LNCaP clone FGC (cell line): ENCODE data around the gene TRPC5OS.

Experiments used
- DNase-seq: peaks from one replicate; pipeline ENCODE4 v3.0.0-alpha.2; 2011; ENCODE audit warnings: low read depth
- H3K4me3 ChIP-seq: 2 replicates; pipeline ENCODE4 v1.5.1; 2011; ENCODE audit warnings: mild to moderate bottlenecking, low read depth, low read length, control low read depth
- TF ChIP-seq, protein P1 (sequence below): IDR thresholded peaks from 2 replicates; pipeline ENCODE4 v1.5.1; 2012; ENCODE audit warnings: mild to moderate bottlenecking; ENCODE audit not compliant: control insufficient read depth, insufficient read depth; ENCODE audit errors: extremely low read depth

Gene TRPC5OS

DNA sequence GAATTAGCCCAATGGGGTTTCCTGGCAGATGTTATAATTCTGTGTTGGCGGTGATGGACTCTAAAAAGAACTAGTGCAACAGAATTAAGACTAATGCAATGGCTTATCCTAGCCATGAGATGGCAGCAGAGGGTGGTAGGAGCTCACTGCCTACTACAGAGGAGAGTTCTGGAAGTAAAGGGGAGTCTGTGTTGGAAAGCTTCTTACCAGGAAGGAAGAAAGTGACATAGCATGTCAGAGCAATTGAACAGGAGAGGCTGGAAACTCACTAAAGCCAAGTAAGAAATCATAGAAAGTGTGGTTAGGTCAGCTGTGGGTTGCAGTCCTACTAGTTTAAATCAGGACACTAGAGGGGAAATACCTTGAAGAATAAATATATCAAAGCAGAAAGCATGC, 6.3 kb upstream of the TRPC5OS start:
- H3K4me3 ChIP-seq = no peak overlapping the region
- TF ChIP-seq, protein P1, sequence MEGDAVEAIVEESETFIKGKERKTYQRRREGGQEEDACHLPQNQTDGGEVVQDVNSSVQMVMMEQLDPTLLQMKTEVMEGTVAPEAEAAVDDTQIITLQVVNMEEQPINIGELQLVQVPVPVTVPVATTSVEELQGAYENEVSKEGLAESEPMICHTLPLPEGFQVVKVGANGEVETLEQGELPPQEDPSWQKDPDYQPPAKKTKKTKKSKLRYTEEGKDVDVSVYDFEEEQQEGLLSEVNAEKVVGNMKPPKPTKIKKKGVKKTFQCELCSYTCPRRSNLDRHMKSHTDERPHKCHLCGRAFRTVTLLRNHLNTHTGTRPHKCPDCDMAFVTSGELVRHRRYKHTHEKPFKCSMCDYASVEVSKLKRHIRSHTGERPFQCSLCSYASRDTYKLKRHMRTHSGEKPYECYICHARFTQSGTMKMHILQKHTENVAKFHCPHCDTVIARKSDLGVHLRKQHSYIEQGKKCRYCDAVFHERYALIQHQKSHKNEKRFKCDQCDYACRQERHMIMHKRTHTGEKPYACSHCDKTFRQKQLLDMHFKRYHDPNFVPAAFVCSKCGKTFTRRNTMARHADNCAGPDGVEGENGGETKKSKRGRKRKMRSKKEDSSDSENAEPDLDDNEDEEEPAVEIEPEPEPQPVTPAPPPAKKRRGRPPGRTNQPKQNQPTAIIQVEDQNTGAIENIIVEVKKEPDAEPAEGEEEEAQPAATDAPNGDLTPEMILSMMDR = peak; percentile 72
- DNase-seq = no peak

GRCh38 chrX:111874241-111874640, 1.7 kb upstream of the TRPC5OS start:
- no peak overlapping the region for H3K4me3 ChIP-seq
- no peak for DNase-seq
- TF ChIP-seq, protein P1 = no peak

DNA sequence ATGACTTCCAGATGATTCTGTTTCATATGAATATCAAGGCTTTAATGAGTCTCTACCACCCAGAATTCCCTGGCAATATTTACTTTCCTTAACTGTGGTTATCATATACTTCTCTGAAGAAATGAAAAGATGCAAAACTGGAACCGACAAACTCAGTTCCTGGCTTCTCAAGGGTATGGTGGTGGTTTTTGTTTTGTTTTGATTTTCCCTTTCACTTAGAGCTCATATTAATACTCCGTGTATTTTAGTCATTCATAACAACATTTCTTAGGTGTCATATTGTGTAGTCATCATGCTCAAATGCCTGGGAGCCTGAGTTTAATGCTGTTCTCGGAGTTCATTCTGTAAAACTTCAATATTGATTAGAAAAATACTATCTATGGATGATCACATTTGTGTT, 665 bp downstream of the TRPC5OS start:
- DNase-seq = no peak

DNA sequence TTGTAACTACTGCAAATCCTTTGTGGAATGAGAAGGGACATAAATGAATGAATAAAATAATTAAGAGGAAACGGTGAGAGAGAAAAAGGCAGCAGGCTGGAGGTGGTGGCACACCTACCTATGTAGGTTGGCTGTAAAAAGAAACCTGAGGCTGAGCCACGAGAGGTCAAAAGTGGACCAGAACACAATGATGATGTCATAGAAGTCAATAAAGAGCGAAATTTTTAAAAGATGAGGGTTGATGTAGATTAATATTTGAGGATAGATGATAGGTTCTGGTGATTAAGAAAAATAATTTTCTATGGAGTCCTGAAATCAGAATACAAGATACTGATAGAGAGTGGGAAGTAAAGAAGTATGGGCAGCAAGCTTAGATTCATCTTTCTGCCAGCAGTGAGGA, 1.7 kb downstream of the TRPC5OS start:
- TF ChIP-seq, protein P1 = no peak
- DNase-seq = no peak
- no peak overlapping the region for H3K4me3 ChIP-seq

More for the DNA sequence above, 665 bp downstream of the TRPC5OS start:
- TF ChIP-seq, protein P1 = no peak
- no peak overlapping the region for H3K4me3 ChIP-seq

DNA sequence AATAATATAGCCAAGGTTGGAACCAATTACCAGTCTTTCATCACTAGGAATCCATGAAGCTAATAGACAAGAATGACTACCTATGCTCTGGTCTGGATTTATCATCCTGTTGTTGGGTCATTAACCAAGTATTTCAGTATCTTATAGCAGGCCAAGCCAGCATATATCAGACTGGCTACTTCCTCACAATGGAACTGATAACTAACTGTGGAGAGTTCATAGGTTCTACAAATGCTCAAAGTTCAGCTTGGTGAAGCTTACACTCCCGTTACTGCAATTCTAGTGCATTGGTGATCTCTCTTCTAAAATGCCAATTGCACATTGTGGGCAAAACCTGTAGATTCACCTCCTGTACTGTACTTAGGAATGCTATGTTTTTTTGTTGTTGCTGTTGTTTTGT, 4.8 kb downstream of the TRPC5OS start:
- no peak overlapping the region for H3K4me3 ChIP-seq
- TF ChIP-seq, protein P1 = no peak

DNA sequence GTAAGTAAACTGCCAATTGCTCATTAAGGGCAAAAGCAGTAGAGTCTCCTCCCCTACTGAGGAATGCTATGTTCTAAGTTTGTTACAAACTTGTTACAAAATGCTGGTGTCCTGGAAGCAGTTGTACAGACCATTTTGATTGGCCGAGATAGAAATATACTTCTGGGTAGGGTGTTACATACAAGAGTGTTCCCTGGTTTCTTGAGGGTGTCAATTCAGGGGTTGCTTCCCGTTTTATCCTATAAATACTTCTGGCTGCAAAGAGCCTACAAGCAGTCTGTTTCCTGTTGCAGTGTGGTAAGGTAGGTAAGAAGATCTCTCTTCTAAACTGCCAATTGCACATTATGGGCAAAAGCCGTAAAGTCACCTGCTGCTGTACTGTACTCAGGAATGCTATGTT, 5.7 kb downstream of the TRPC5OS start:
- DNase-seq = no peak
- no peak overlapping the region for H3K4me3 ChIP-seq
- TF ChIP-seq, protein P1 = no peak

More for the DNA sequence above, 4.8 kb downstream of the TRPC5OS start:
- no peak for DNase-seq

- TF ChIP-seq, protein P1 = no peak
- no peak for DNase-seq
These were observed 10.7 kb downstream of the TRPC5OS start for GRCh38 chrX:111886678-111887077.

More at GRCh38 chrX:111886678-111887077, 10.7 kb downstream of the TRPC5OS start:
- H3K4me3 ChIP-seq = no peak overlapping the region
